ENCODE measurements around the gene OMA1. TPM values are rescaled to one million over a fixed set of nuclear protein-coding genes. Genes with fewer than 3 reads are reported as not detected.
"Not testable (repeated sequence)": the region's sequence is repeated elsewhere in the genome, so short reads cannot be mapped to it uniquely, and the experiment has no call there.

The OMA1 gene
- total RNA-seq, 2 donors from 2014 or later, result 23.8 to 26.2 TPM

- intact Hi-C loops (cut with DNase I, micrococcal nuclease), result no loop called here
- ATAC-seq, result no peak
- DNase-seq, result no peak
Measured at GRCh38 chr1:58575551-58576324, 29.2 kb upstream of the OMA1 start.

- ATAC-seq (no peak), DNase-seq (no peak)
- intact Hi-C loops (cut with DNase I, micrococcal nuclease), result no loop called here
Measured at GRCh38 chr1:58574816-58575215, 28.3 kb upstream of the OMA1 start.

- intact Hi-C loops (cut with DNase I, micrococcal nuclease), result no loop called here
- DNase-seq (no peak), ATAC-seq (no peak)
Measured at GRCh38 chr1:58573705-58574591, 27.4 kb upstream of the OMA1 start.

- ATAC-seq (no peak), DNase-seq (no peak)
- intact Hi-C loops (cut with DNase I, micrococcal nuclease), result no loop called here
Measured at GRCh38 chr1:58573138-58573537, 26.6 kb upstream of the OMA1 start.

- ATAC-seq (no peak), DNase-seq (no peak)
- intact Hi-C loops (cut with DNase I, micrococcal nuclease), result no loop called here
Measured at GRCh38 chr1:58572690-58573089, 26.2 kb upstream of the OMA1 start.

- ATAC-seq (no peak), DNase-seq (no peak)
- intact Hi-C loops (cut with DNase I, micrococcal nuclease), result no loop called here
Measured at GRCh38 chr1:58571616-58572015, 25.1 kb upstream of the OMA1 start.

GRCh38 chr1:58570817-58571216 lies 24.3 kb upstream of the OMA1 start:
- intact Hi-C loops (cut with DNase I, micrococcal nuclease), result no loop called here
- DNase-seq (no peak), ATAC-seq (no peak)

GRCh38 chr1:58570094-58570493 lies 23.6 kb upstream of the OMA1 start:
- intact Hi-C loops (cut with DNase I, micrococcal nuclease), result no loop called here
- ATAC-seq (peak; percentile 42), DNase-seq (no peak)

GRCh38 chr1:58568911-58569310 lies 22.4 kb upstream of the OMA1 start:
- ATAC-seq, result no peak
- no peak for DNase-seq
- intact Hi-C loops (cut with DNase I, micrococcal nuclease), result no loop called here

- ATAC-seq, result no peak
- intact Hi-C loops (cut with DNase I, micrococcal nuclease), result no loop called here
- no peak for DNase-seq
Measured at GRCh38 chr1:58568271-58568860, 21.8 kb upstream of the OMA1 start.

GRCh38 chr1:58566339-58566738 lies 19.8 kb upstream of the OMA1 start:
- DNase-seq (no peak), ATAC-seq (no peak)
- intact Hi-C loops (cut with DNase I, micrococcal nuclease), result no loop called here

GRCh38 chr1:58563715-58564114 lies 17.2 kb upstream of the OMA1 start:
- intact Hi-C loops (cut with DNase I, micrococcal nuclease); ATAC-seq; DNase-seq: not testable (repeated sequence)

- no peak for ATAC-seq
- no peak for DNase-seq
- intact Hi-C loops (cut with DNase I, micrococcal nuclease), result no loop called here
Measured at GRCh38 chr1:58561633-58562032, 15.1 kb upstream of the OMA1 start.

GRCh38 chr1:58555393-58555792 lies 8.9 kb upstream of the OMA1 start:
- no peak for ATAC-seq
- DNase-seq, result no peak
- intact Hi-C loops (cut with DNase I, micrococcal nuclease), result no loop called here

GRCh38 chr1:58551186-58552140 lies 4.9 kb upstream of the OMA1 start:
- no peak for ATAC-seq
- DNase-seq, result no peak
- intact Hi-C loops (cut with DNase I, micrococcal nuclease), result no loop called here

- DNase-seq; ATAC-seq; intact Hi-C loops (cut with DNase I, micrococcal nuclease): not testable (repeated sequence)
Measured at GRCh38 chr1:58549291-58549690, 2.8 kb upstream of the OMA1 start.

GRCh38 chr1:58548371-58548770 lies 1.8 kb upstream of the OMA1 start:
- DNase-seq (no peak), ATAC-seq (no peak)
- intact Hi-C loops (cut with DNase I, micrococcal nuclease), result no loop called here

GRCh38 chr1:58545591-58546519 lies 671 bp downstream of the OMA1 start:
- ATAC-seq (peak; percentile 79), DNase-seq (peak; percentile 80 to 82)
- intact Hi-C loops (cut with DNase I, micrococcal nuclease), result no loop called here
